ENCODE measurements around the gene SMARCC2.
"Not testable (repeated sequence)": the region's sequence is repeated elsewhere in the genome, so short reads cannot be mapped to it uniquely, and the experiment has no call there.

SMARCC2 gene

GRCh38 chr12:56163533-56164344 lies 25.5 kb downstream of the SMARCC2 start:
- DNase-seq (ENCODE audit: low read depth in 2 of 2), result no peak

- no peak for DNase-seq (ENCODE audit: low read depth in 2 of 2)
Measured at GRCh38 chr12:56162468-56163290, 26.6 kb downstream of the SMARCC2 start.

GRCh38 chr12:56161690-56162351 lies 27.5 kb downstream of the SMARCC2 start:
- DNase-seq (ENCODE audit: low read depth in 2 of 2), result no peak

GRCh38 chr12:56160894-56161689 lies 28.2 kb downstream of the SMARCC2 start:
- DNase-seq (ENCODE audit: low read depth in 2 of 2), result no peak

GRCh38 chr12:56160193-56160763 lies 29.0 kb downstream of the SMARCC2 start:
- DNase-seq (ENCODE audit: low read depth in 2 of 2), result no peak

- DNase-seq (ENCODE audit: low read depth in 2 of 2), result no peak
Measured at GRCh38 chr12:56159482-56160192, 29.6 kb downstream of the SMARCC2 start.

- no peak for DNase-seq (ENCODE audit: low read depth in 2 of 2)
Measured at GRCh38 chr12:56158926-56159461, 30.3 kb downstream of the SMARCC2 start.

- DNase-seq (ENCODE audit: low read depth in 2 of 2), result peak; percentile 72 to 79
Measured at GRCh38 chr12:56158029-56158925, 31.0 kb downstream of the SMARCC2 start, which contains the start of gene MYL6. TSS of gene MYL6 (plus strand) at chr12:56158359. CDS start at chr12:56158402, 43 bp downstream.

GRCh38 chr12:56157201-56158028 lies 31.9 kb downstream of the SMARCC2 start:
- DNase-seq (ENCODE audit: low read depth in 2 of 2), result peak in 1 of 2 donors; percentile 25

- DNase-seq (ENCODE audit: low read depth in 2 of 2), result not testable (repeated sequence)
Measured at GRCh38 chr12:56156464-56157200, 32.7 kb downstream of the SMARCC2 start.

- no peak for DNase-seq (ENCODE audit: low read depth in 2 of 2)
Measured at GRCh38 chr12:56155256-56155845, 33.9 kb downstream of the SMARCC2 start.

GRCh38 chr12:56154818-56155217 lies 34.5 kb downstream of the SMARCC2 start:
- DNase-seq (ENCODE audit: low read depth in 2 of 2), result no peak

GRCh38 chr12:56154246-56154771 lies 35.0 kb downstream of the SMARCC2 start:
- DNase-seq (ENCODE audit: low read depth in 2 of 2), result no peak

GRCh38 chr12:56153678-56154065 lies 35.6 kb downstream of the SMARCC2 start:
- no peak for DNase-seq (ENCODE audit: low read depth in 2 of 2)

GRCh38 chr12:56152756-56153677 lies 36.3 kb downstream of the SMARCC2 start:
- no peak for DNase-seq (ENCODE audit: low read depth in 2 of 2)

Measured in stimulated activated CD8-positive, alpha-beta memory T cell treated with anti-CD3 and anti-CD28 coated beads, Interleukin-7, amount 100 ng/mL, for 1 hour (primary cell).